ENCODE data around the gene CD302. TPM values are rescaled to one million over a fixed set of nuclear protein-coding genes. Genes with fewer than 3 reads are reported as not detected.
"Not testable (repeated sequence)": the region's sequence is repeated elsewhere in the genome, so short reads cannot be mapped to it uniquely, and the experiment has no call there.

The CD302 gene
- total RNA-seq, 2 experiments from 2014 or later = 0.42 to 0.73 TPM

GRCh38 chr2:159787647-159788046 is 10.4 kb downstream of the CD302 start:
- H3K27me3 Mint-ChIP-seq; DNase-seq; H3K4me1 Mint-ChIP-seq; CTCF ChIA-PET; POLR2A ChIA-PET; H3K36me3 Mint-ChIP-seq (ENCODE audit: low read depth); H3K9me3 Mint-ChIP-seq; H3K27ac Mint-ChIP-seq; H3K4me3 Mint-ChIP-seq: not testable (repeated sequence)

- peaks cover 2% of the 10 kb centered on the region for H3K4me1 Mint-ChIP-seq
- no peak for DNase-seq
- ChIA-PET CTCF (no interaction called here), POLR2A (no interaction called here)
- H3K9me3 Mint-ChIP-seq = no peaks in the 10 kb centered on the region
- no peak overlapping the region for H3K27ac Mint-ChIP-seq
- no peaks in the 10 kb centered on the region for H3K36me3 Mint-ChIP-seq (ENCODE audit: low read depth)
- H3K27me3 Mint-ChIP-seq = peaks cover 3% of the 10 kb centered on the region
- no peak overlapping the region for H3K4me3 Mint-ChIP-seq
Observed at GRCh38 chr2:159786938-159787337, 11.1 kb downstream of the CD302 start.

- ChIA-PET CTCF (no interaction called here), POLR2A (no interaction called here)
- H3K36me3 Mint-ChIP-seq (ENCODE audit: low read depth) = no peaks in the 10 kb centered on the region
- no peak for DNase-seq
- peaks cover 2% of the 10 kb centered on the region for H3K4me1 Mint-ChIP-seq
- no peaks in the 10 kb centered on the region for H3K9me3 Mint-ChIP-seq
- H3K4me3 Mint-ChIP-seq = no peak overlapping the region
- peaks cover 3% of the 10 kb centered on the region for H3K27me3 Mint-ChIP-seq
- no peak overlapping the region for H3K27ac Mint-ChIP-seq
Observed at GRCh38 chr2:159785195-159785594, 12.8 kb downstream of the CD302 start.

GRCh38 chr2:159784744-159785143 is 13.3 kb downstream of the CD302 start:
- H3K27ac Mint-ChIP-seq; H3K36me3 Mint-ChIP-seq (ENCODE audit: low read depth); H3K9me3 Mint-ChIP-seq; H3K27me3 Mint-ChIP-seq; H3K4me3 Mint-ChIP-seq; DNase-seq; H3K4me1 Mint-ChIP-seq; CTCF ChIA-PET; POLR2A ChIA-PET: not testable (repeated sequence)

- no peak overlapping the region for H3K27ac Mint-ChIP-seq
- H3K4me3 Mint-ChIP-seq = no peak overlapping the region
- H3K4me1 Mint-ChIP-seq = no peaks in the 10 kb centered on the region
- no peaks in the 10 kb centered on the region for H3K36me3 Mint-ChIP-seq (ENCODE audit: low read depth)
- no peaks in the 10 kb centered on the region for H3K9me3 Mint-ChIP-seq
- DNase-seq = no peak
- H3K27me3 Mint-ChIP-seq = peaks cover 3% of the 10 kb centered on the region
- POLR2A ChIA-PET = no interaction called here
- CTCF ChIA-PET = no interaction called here
Observed at GRCh38 chr2:159783556-159783955, 14.5 kb downstream of the CD302 start.

- ChIA-PET CTCF (no interaction called here), POLR2A (no interaction called here)
- Mint-ChIP-seq H3K9me3 (no peaks in the 10 kb centered on the region), H3K4me1 (no peaks in the 10 kb centered on the region), H3K36me3 (ENCODE audit: low read depth) (peaks cover 8% of the 10 kb centered on the region), H3K27ac (no peak overlapping the region), H3K4me3 (no peak overlapping the region), H3K27me3 (no peaks in the 10 kb centered on the region)
- DNase-seq = no peak
Observed at GRCh38 chr2:159776321-159776720, 21.7 kb downstream of the CD302 start.

GRCh38 chr2:159775021-159775420 is 23.0 kb downstream of the CD302 start:
- ChIA-PET CTCF (interaction anchor here (1.2 kb wide), 1 partner anchor 21 kb away, joined by 4 read pairs; no protein-coding TSS in a partner anchor), POLR2A (no interaction called here)
- Mint-ChIP-seq H3K4me1 (no peaks in the 10 kb centered on the region), H3K27me3 (no peaks in the 10 kb centered on the region), H3K9me3 (no peaks in the 10 kb centered on the region), H3K27ac (no peak overlapping the region), H3K4me3 (no peak overlapping the region), H3K36me3 (ENCODE audit: low read depth) (peaks cover 13% of the 10 kb centered on the region)
- no peak for DNase-seq

- H3K27me3 Mint-ChIP-seq = no peaks in the 10 kb centered on the region
- no peak overlapping the region for H3K27ac Mint-ChIP-seq
- no peak for DNase-seq
- no peaks in the 10 kb centered on the region for H3K4me1 Mint-ChIP-seq
- H3K9me3 Mint-ChIP-seq = no peaks in the 10 kb centered on the region
- ChIA-PET CTCF (interaction anchor here (1.2 kb wide), 1 partner anchor 21 kb away, joined by 4 read pairs; no protein-coding TSS in a partner anchor), POLR2A (no interaction called here)
- H3K4me3 Mint-ChIP-seq = no peak overlapping the region
- peaks cover 13% of the 10 kb centered on the region for H3K36me3 Mint-ChIP-seq (ENCODE audit: low read depth)
Observed at GRCh38 chr2:159774370-159774990, 23.5 kb downstream of the CD302 start.

GRCh38 chr2:159773886-159774285 is 24.1 kb downstream of the CD302 start:
- Mint-ChIP-seq H3K27me3 (no peaks in the 10 kb centered on the region), H3K27ac (no peak overlapping the region), H3K4me1 (no peaks in the 10 kb centered on the region), H3K4me3 (no peak overlapping the region), H3K9me3 (no peaks in the 10 kb centered on the region), H3K36me3 (ENCODE audit: low read depth) (peaks cover 18% of the 10 kb centered on the region)
- ChIA-PET POLR2A (no interaction called here), CTCF (no interaction called here)
- no peak for DNase-seq

- CTCF ChIA-PET = no interaction called here
- POLR2A ChIA-PET = no interaction called here
- Mint-ChIP-seq H3K36me3 (ENCODE audit: low read depth) (peaks cover 18% of the 10 kb centered on the region), H3K4me3 (no peak overlapping the region), H3K27me3 (no peaks in the 10 kb centered on the region), H3K4me1 (no peaks in the 10 kb centered on the region), H3K9me3 (no peaks in the 10 kb centered on the region), H3K27ac (no peak overlapping the region)
- no peak for DNase-seq
Observed at GRCh38 chr2:159773426-159773825, 24.6 kb downstream of the CD302 start.

GRCh38 chr2:159769147-159769546 is 28.9 kb downstream of the CD302 start:
- ChIA-PET POLR2A (no interaction called here), CTCF (no interaction called here)
- Mint-ChIP-seq H3K4me1 (no peaks in the 10 kb centered on the region), H3K36me3 (ENCODE audit: low read depth) (peaks cover 39% of the 10 kb centered on the region), H3K27ac (no peak overlapping the region), H3K9me3 (no peaks in the 10 kb centered on the region), H3K27me3 (no peaks in the 10 kb centered on the region), H3K4me3 (no peak overlapping the region)
- DNase-seq = no peak

- ChIA-PET CTCF (interaction anchor here (1.7 kb wide), 1 partner anchor 9 kb away, joined by 5 read pairs; no protein-coding TSS in a partner anchor), POLR2A (no interaction called here)
- Mint-ChIP-seq H3K27me3 (no peaks in the 10 kb centered on the region), H3K27ac (no peak overlapping the region), H3K4me1 (no peaks in the 10 kb centered on the region), H3K9me3 (no peaks in the 10 kb centered on the region), H3K4me3 (no peak overlapping the region), H3K36me3 (ENCODE audit: low read depth) (peaks cover 61% of the 10 kb centered on the region)
- no peak for DNase-seq
Observed at GRCh38 chr2:159762075-159762474, 35.9 kb downstream of the CD302 start.

- Mint-ChIP-seq H3K36me3 (ENCODE audit: low read depth) (peaks cover 52% of the 10 kb centered on the region), H3K27ac (no peak overlapping the region), H3K4me3 (no peak overlapping the region), H3K4me1 (no peaks in the 10 kb centered on the region), H3K27me3 (no peaks in the 10 kb centered on the region), H3K9me3 (no peaks in the 10 kb centered on the region)
- ChIA-PET CTCF (interaction anchor here (0.7 kb wide), 1 partner anchor 30 kb away, joined by 4 read pairs; no protein-coding TSS in a partner anchor), POLR2A (no interaction called here)
- DNase-seq = no peak
Observed at GRCh38 chr2:159760326-159760725, 37.7 kb downstream of the CD302 start.

GRCh38 chr2:159759577-159759976 is 38.4 kb downstream of the CD302 start:
- no peak for DNase-seq
- no peak overlapping the region for H3K27ac Mint-ChIP-seq
- POLR2A ChIA-PET = no interaction called here
- CTCF ChIA-PET = interaction anchor here (0.6 kb wide), 1 partner anchor 44 kb away, joined by 3 read pairs; no protein-coding TSS in a partner anchor
- no peaks in the 10 kb centered on the region for H3K9me3 Mint-ChIP-seq
- no peaks in the 10 kb centered on the region for H3K4me1 Mint-ChIP-seq
- peaks cover 49% of the 10 kb centered on the region for H3K36me3 Mint-ChIP-seq (ENCODE audit: low read depth)
- no peaks in the 10 kb centered on the region for H3K27me3 Mint-ChIP-seq
- H3K4me3 Mint-ChIP-seq = no peak overlapping the region

Measured in activated CD4-positive, alpha-beta T cell treated with anti-CD3 and anti-CD28 coated beads, Interleukin-2, amount 10 ng/mL, durations not matched to agents 7 days and 5 days (primary cell).